ENCODE data around the gene PITX2.

GRCh38 chr4:110630688-110631402 lies 8.0 kb upstream of the PITX2 start:
- TF ChIP-seq CTCF (IDR thresholded peaks at IDR 0.05; ENCODE audit: poor library complexity, severe bottlenecking) (no peak), TAF1 (IDR thresholded peaks at IDR 0.05; ENCODE audit: low read depth) (no peak), POLR2AphosphoS5 (IDR thresholded peaks at IDR 0.05) (peak; percentile 37), REST (IDR thresholded peaks at IDR 0.05; ENCODE audit: borderline replicate concordance) (no peak), EZH2 (IDR thresholded peaks at IDR 0.05; ENCODE audit: borderline replicate concordance, insufficient read depth, low read length, poor library complexity, severe bottlenecking) (no peak), EP300 (conservative IDR thresholded peaks at IDR 0.05; ENCODE audit: poor library complexity, severe bottlenecking) (no peak), SMC3 (conservative IDR thresholded peaks at IDR 0.05; ENCODE audit: poor library complexity) (no peak), MXI1 (conservative IDR thresholded peaks at IDR 0.05; ENCODE audit: poor library complexity, severe bottlenecking) (no peak), RAD21 (conservative IDR thresholded peaks at IDR 0.05) (no peak)
